HEK293 (cell line): Measurements from ENCODE around the gene GET3.

Source experiments
- CTCF ChIA-PET: fragments of 350-600 bp; formaldehyde crosslinking; extraction: SDS; loops from one replicate; lab custom pipeline; 2021; ENCODE audit warnings: antibody characterized with exemption; lab: Yijun Ruan, JAX
- POLR2A ChIA-PET: fragments of 300-600 bp; formaldehyde crosslinking; extraction: SDS; loops from one replicate; lab custom pipeline; 2020; ENCODE audit warnings: antibody characterized with exemption, inconsistent platforms; lab: Yijun Ruan, JAX
- H3K27ac ChIP-seq: fragments of 200-500 bp; sonication (Bioruptor generic); 2 replicates; pipeline ENCODE4 v1.5.1; 2014; ENCODE audit warnings: low read depth, low read length, control low read depth, inconsistent platforms; ENCODE audit errors: extremely low read depth
- H3K36me3 ChIP-seq, 2 experiments: fragments of 200-500 bp in 1 of 2; sonication (Bioruptor generic) in 1 of 2; 1 replicate in 1 of 2; 2 replicates in 1 of 2; pipeline ENCODE4 v1.5.1; 2014 to 2017; ENCODE audit warnings: inconsistent platforms in 2 of 2, low read length in 2 of 2; ENCODE audit not compliant: control insufficient read depth in 2 of 2, insufficient read depth in 1 of 2
- H3K4me1 ChIP-seq: fragments of 200-500 bp; sonication (Bioruptor generic); 2 replicates; pipeline ENCODE4 v1.5.1; 2014; ENCODE audit warnings: mild to moderate bottlenecking, low read length, inconsistent platforms; ENCODE audit not compliant: control insufficient read depth, insufficient read depth
- H3K4me3 ChIP-seq: 2 replicates; pipeline ENCODE4 v1.5.1; 2011; ENCODE audit warnings: low read depth, mild to moderate bottlenecking, control low read depth, low read length, moderate library complexity
- H3K9me3 ChIP-seq: fragments of 200-500 bp; sonication (Bioruptor generic); 2 replicates; pipeline ENCODE4 v1.5.1; 2014; ENCODE audit warnings: low read depth, low read length, inconsistent platforms; ENCODE audit not compliant: control insufficient read depth, insufficient read depth
- IKZF3 ChIP-seq: fragments of 450-650 bp; IDR thresholded peaks from 2 replicates; pipeline ENCODE4 v1.5.0; 2018; ENCODE audit warnings: missing biosample characterization, mild to moderate bottlenecking, missing genetic modification characterization, moderate library complexity
- KLF1 ChIP-seq: fragments of 450-650 bp; formaldehyde crosslinking; IDR thresholded peaks from 2 replicates; pipeline ENCODE4 v1.5.1; 2016; ENCODE audit warnings: missing biosample characterization, missing genetic modification characterization
- KLF10 ChIP-seq: fragments of 450-650 bp; IDR thresholded peaks from 2 replicates; pipeline ENCODE4 v1.5.1; 2018; ENCODE audit warnings: missing biosample characterization, mild to moderate bottlenecking, missing genetic modification characterization
- KLF16 ChIP-seq: fragments of 450-650 bp; formaldehyde crosslinking; IDR thresholded peaks from 2 replicates; pipeline ENCODE4 v1.5.1; 2017; ENCODE audit warnings: missing biosample characterization, missing genetic modification characterization
- KLF17 ChIP-seq: fragments of 450-650 bp; formaldehyde crosslinking; IDR thresholded peaks from 2 replicates; pipeline ENCODE4 v1.5.1; 2016; ENCODE audit warnings: missing biosample characterization, missing genetic modification characterization
- OSR2 ChIP-seq: fragments of 450-650 bp; formaldehyde crosslinking; IDR thresholded peaks from 2 replicates; pipeline ENCODE4 v1.5.1; 2016; ENCODE audit warnings: missing biosample characterization, missing genetic modification characterization
- PRDM1 ChIP-seq: fragments of 450-650 bp; formaldehyde crosslinking; IDR thresholded peaks from 2 replicates; pipeline ENCODE4; 2016; ENCODE audit warnings: missing biosample characterization, missing genetic modification characterization
- SP2 ChIP-seq: fragments of 450-650 bp; formaldehyde crosslinking; IDR thresholded peaks from 2 replicates; pipeline ENCODE4 v1.5.1; 2016; ENCODE audit warnings: missing biosample characterization, missing genetic modification characterization
- SP3 ChIP-seq: fragments of 450-650 bp; formaldehyde crosslinking; IDR thresholded peaks from 2 replicates; pipeline ENCODE4 v1.5.1; 2016; ENCODE audit warnings: missing biosample characterization, missing genetic modification characterization
- SP7 ChIP-seq: fragments of 450-650 bp; formaldehyde crosslinking; IDR thresholded peaks from 2 replicates; pipeline ENCODE4 v1.5.1; 2016; ENCODE audit warnings: missing biosample characterization, missing genetic modification characterization
- ZBTB11 ChIP-seq: fragments of 450-650 bp; formaldehyde crosslinking; conservative IDR thresholded peaks from 2 replicates; pipeline ENCODE4 v1.5.1; 2016; ENCODE audit warnings: low read depth, missing biosample characterization, missing genetic modification characterization
- ZBTB20 ChIP-seq: fragments of 450-650 bp; formaldehyde crosslinking; IDR thresholded peaks from 2 replicates; pipeline ENCODE4 v1.5.1; 2016; ENCODE audit warnings: missing biosample characterization, missing genetic modification characterization
- ZBTB26 ChIP-seq: fragments of 450-650 bp; formaldehyde crosslinking; optimal IDR thresholded peaks from 2 replicates; pipeline ENCODE3; 2016; ENCODE audit warnings: missing biosample characterization, mild to moderate bottlenecking, missing genetic modification characterization
- ZBTB48 ChIP-seq: fragments of 450-650 bp; formaldehyde crosslinking; IDR thresholded peaks from 2 replicates; pipeline ENCODE4 v1.5.1; 2016; ENCODE audit warnings: missing biosample characterization, missing genetic modification characterization
- ZFHX2 ChIP-seq: fragments of 450-650 bp; formaldehyde crosslinking; conservative IDR thresholded peaks from 2 replicates; pipeline ENCODE4 v1.5.1; 2016; ENCODE audit warnings: missing biosample characterization, missing genetic modification characterization
- ZFP3 ChIP-seq: fragments of 450-650 bp; formaldehyde crosslinking; IDR thresholded peaks from 2 replicates; pipeline ENCODE4 v1.5.1; 2016; ENCODE audit warnings: low read depth, missing biosample characterization, missing genetic modification characterization
- ZNF324 ChIP-seq: fragments of 450-650 bp; formaldehyde crosslinking; IDR thresholded peaks from 2 replicates; pipeline ENCODE4 v1.5.1; 2016; ENCODE audit warnings: missing biosample characterization, missing genetic modification characterization
- ZNF335 ChIP-seq: fragments of 450-650 bp; formaldehyde crosslinking; conservative IDR thresholded peaks from 2 replicates; pipeline ENCODE4 v1.5.1; 2016; ENCODE audit warnings: missing biosample characterization, missing genetic modification characterization
- ZNF398 ChIP-seq: fragments of 450-650 bp; formaldehyde crosslinking; IDR thresholded peaks from 2 replicates; pipeline ENCODE4 v1.5.1; 2017; ENCODE audit warnings: missing biosample characterization, missing genetic modification characterization
- ZNF521 ChIP-seq: fragments of 450-650 bp; formaldehyde crosslinking; IDR thresholded peaks from 2 replicates; pipeline ENCODE4 v1.5.1; 2017; ENCODE audit warnings: missing biosample characterization, mild to moderate bottlenecking, missing genetic modification characterization
- ZNF560 ChIP-seq: fragments of 450-650 bp; formaldehyde crosslinking; IDR thresholded peaks from 2 replicates; pipeline ENCODE4 v1.5.1; 2017; ENCODE audit warnings: missing biosample characterization, missing genetic modification characterization, borderline replicate concordance
- ZNF600 ChIP-seq: fragments of 450-650 bp; formaldehyde crosslinking; IDR thresholded peaks from 2 replicates; pipeline ENCODE4 v1.5.1; 2016; ENCODE audit warnings: missing biosample characterization, missing genetic modification characterization
- ZNF692 ChIP-seq: fragments of 450-650 bp; formaldehyde crosslinking; IDR thresholded peaks from 2 replicates; pipeline ENCODE4 v1.5.1; 2016; ENCODE audit warnings: missing biosample characterization, missing genetic modification characterization
- ZNF701 ChIP-seq: fragments of 450-650 bp; formaldehyde crosslinking; IDR thresholded peaks from 2 replicates; pipeline ENCODE4 v1.5.1; 2016; ENCODE audit warnings: missing biosample characterization, missing genetic modification characterization
- ZNF76 ChIP-seq: fragments of 450-650 bp; formaldehyde crosslinking; IDR thresholded peaks from 2 replicates; pipeline ENCODE4; 2016; ENCODE audit warnings: low read depth, missing biosample characterization, missing genetic modification characterization, borderline replicate concordance
- ZXDB ChIP-seq: fragments of 450-650 bp; formaldehyde crosslinking; IDR thresholded peaks from 2 replicates; pipeline ENCODE4 v1.5.1; 2016; ENCODE audit warnings: missing biosample characterization, missing genetic modification characterization

GET3 gene

GRCh38 chr19:12778017-12778904, 41.0 kb downstream of the GET3 start:
- CTCF ChIA-PET: interaction anchor here (0.6 to 11.4 kb wide), 17 partner anchors 10 to 243 kb away, joined by 3 to 234 read pairs (median 4); partner anchors contain the start of genes GET3, JUNB, PRDX2 and THSD8
- Histone ChIP-seq H3K27ac (peak overlapping the region; percentile 12; the same call in 1 of the 2 replicates), H3K36me3 (no peaks in the 10 kb centered on the region), H3K9me3 (no peaks in the 10 kb centered on the region), H3K4me3 (peak overlapping the region; percentile 39), H3K4me1 (peaks cover 6% of the 10 kb centered on the region; the same call in 1 of the 2 replicates)
- POLR2A ChIA-PET: interaction anchor here (0.8 to 3.3 kb wide), 4 partner anchors 14 to 21 kb away, joined by 3 to 42 read pairs (median 8); partner anchors contain the start of gene JUNB
- TF ChIP-seq ZXDB (peak; percentile 60), KLF1 (peak; percentile 48; the same call in 1 of the 2 replicates), ZBTB26 (tag by site-specific recombination) (peak; percentile 23), KLF10 (tag by site-specific recombination) (no peak), ZBTB11 (peak; percentile 75), ZNF521 (tag by site-specific recombination) (no peak), ZFHX2 (tag by site-specific recombination) (peak; percentile 60), IKZF3 (tag by site-specific recombination) (peak; percentile 78), ZFP3 (tag by site-specific recombination) (no peak), ZNF600 (tag by site-specific recombination) (peak; percentile 58), KLF16 (peak; percentile 58), SP3 (tag by site-specific recombination) (peak; percentile 75), ZNF701 (tag by site-specific recombination) (no peak), ZNF692 (tag by site-specific recombination) (no peak), SP2 (tag by site-specific recombination) (peak; percentile 77), ZNF76 (tag by site-specific recombination) (peak; percentile 64), ZNF324 (tag by site-specific recombination) (no peak), ZBTB20 (peak; percentile 65), SP7 (tag by site-specific recombination) (peak; percentile 83; the same call in 1 of the 2 replicates), ZBTB48 (tag by site-specific recombination) (peak; percentile 63; the same call in 1 of the 2 replicates), ZNF560 (tag by site-specific recombination) (no peak), PRDM1 (tag by site-specific recombination) (no peak), KLF17 (peak; percentile 18; the same call in 1 of the 2 replicates), OSR2 (tag by site-specific recombination) (peak; percentile 62), ZNF335 (peak; percentile 21; the same call in 1 of the 2 replicates), ZNF398 (tag by site-specific recombination) (no peak)
